Tibial artery (tissue), 4 donors: ENCODE results near the gene SH3PXD2B.

ENCODE experiments used
- DNase-seq, 2 donors: peaks; one replicate each; pipeline ENCODE4 v3.0.0-alpha.2; 2019
- H3K27ac ChIP-seq, 2 donors: fragments of 200-600 bp; sonication (generic) in 1 of 2; 1 replicate in 1 of 2; 2 replicates in 1 of 2; pipeline ENCODE4 v1.5.1; 2018 to 2019; ENCODE audit warnings: mild to moderate bottlenecking in 1 of 2
- H3K27me3 ChIP-seq, 2 donors: fragments of 200-600 bp; sonication (generic) in 1 of 2; one replicate each; pipeline versions ENCODE4 v1.5.1 to v1.6.0; 2016 to 2019
- H3K36me3 ChIP-seq, 3 donors: fragments of 200-600 bp; sonication (generic) in 2 of 3; one replicate each; pipeline ENCODE4 v1.5.1; 2016 to 2019; ENCODE audit warnings: mild to moderate bottlenecking in 2 of 3
- H3K4me1 ChIP-seq, 4 donors: fragments of 200-600 bp; sonication (generic) in 2 of 4; 1 replicate in 3 of 4; 2 replicates in 1 of 4; pipeline ENCODE4 v1.5.1; 2016 to 2019
- H3K4me3 ChIP-seq, 2 donors: fragments of 200-600 bp; sonication (generic) in 1 of 2; 1 replicate in 1 of 2; 2 replicates in 1 of 2; pipeline ENCODE4 v1.5.1; 2018 to 2019; ENCODE audit warnings: mild to moderate bottlenecking in 2 of 2
- H3K9me3 ChIP-seq, 3 donors: fragments of 200-600 bp; sonication (generic) in 1 of 3; one replicate each; pipeline ENCODE4 v1.5.1; 2016 to 2019
- intact Hi-C: fragments of 100-400 bp; cut with DNase I; formaldehyde crosslinking; loops from one replicate; pipeline ENCODE4 v1.15.0; 2023; ENCODE audit warnings: low total_unique reads
- TF ChIP-seq, protein P1 (sequence below), 2 experiments: fragments of 200-600 bp in 1 of 2; fragments of 450-650 bp in 1 of 2; IDR thresholded peaks; one replicate each; pipeline ENCODE4 v1.5.1; 2017 to 2019; ENCODE audit warnings: antibody characterized with exemption in 2 of 2, mild to moderate bottlenecking in 1 of 2, moderate library complexity in 1 of 2

SH3PXD2B gene

DNA sequence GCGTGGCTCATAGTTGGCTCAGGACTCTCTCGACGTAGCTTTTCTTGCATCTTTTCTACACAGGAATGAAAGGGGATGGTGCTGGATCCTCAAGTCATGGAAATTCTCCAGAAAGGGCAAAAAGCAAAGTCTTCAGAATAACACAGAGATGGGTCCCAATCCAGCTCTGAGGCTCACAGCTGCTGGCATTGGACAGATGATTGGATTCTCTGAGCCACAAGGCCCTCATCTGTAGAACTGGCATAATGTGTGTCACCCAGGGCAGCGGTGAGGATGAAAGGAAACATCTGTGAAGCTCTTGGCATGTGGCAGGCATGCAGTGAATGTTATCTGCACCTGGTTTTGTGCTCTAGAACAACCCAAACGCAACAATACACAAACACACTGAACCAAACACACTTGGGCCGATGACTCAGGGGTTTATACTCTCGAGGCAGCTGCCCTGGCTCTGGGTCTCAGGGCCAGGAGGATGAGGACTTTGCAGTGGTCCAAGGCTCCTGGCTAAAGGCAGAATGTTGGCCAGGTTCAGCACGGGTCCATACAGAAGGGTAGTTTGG, 106.8 kb downstream of the SH3PXD2B start:
- TF ChIP-seq, protein P1, sequence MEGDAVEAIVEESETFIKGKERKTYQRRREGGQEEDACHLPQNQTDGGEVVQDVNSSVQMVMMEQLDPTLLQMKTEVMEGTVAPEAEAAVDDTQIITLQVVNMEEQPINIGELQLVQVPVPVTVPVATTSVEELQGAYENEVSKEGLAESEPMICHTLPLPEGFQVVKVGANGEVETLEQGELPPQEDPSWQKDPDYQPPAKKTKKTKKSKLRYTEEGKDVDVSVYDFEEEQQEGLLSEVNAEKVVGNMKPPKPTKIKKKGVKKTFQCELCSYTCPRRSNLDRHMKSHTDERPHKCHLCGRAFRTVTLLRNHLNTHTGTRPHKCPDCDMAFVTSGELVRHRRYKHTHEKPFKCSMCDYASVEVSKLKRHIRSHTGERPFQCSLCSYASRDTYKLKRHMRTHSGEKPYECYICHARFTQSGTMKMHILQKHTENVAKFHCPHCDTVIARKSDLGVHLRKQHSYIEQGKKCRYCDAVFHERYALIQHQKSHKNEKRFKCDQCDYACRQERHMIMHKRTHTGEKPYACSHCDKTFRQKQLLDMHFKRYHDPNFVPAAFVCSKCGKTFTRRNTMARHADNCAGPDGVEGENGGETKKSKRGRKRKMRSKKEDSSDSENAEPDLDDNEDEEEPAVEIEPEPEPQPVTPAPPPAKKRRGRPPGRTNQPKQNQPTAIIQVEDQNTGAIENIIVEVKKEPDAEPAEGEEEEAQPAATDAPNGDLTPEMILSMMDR (IDR thresholded peaks at IDR 0.05): no peak
- Histone ChIP-seq H3K9me3 (no peaks in the 10 kb centered on the region), H3K4me1 (no peaks in the 10 kb centered on the region), H3K4me3 (no peak overlapping the region), H3K36me3 (peaks cover 55 to 99% (median 95%) of the 10 kb centered on the region in 3 donors), H3K27me3 (no peaks in the 10 kb centered on the region), H3K27ac (no peak overlapping the region)
- intact Hi-C loops: no loop called here
- DNase-seq: no peak

DNA sequence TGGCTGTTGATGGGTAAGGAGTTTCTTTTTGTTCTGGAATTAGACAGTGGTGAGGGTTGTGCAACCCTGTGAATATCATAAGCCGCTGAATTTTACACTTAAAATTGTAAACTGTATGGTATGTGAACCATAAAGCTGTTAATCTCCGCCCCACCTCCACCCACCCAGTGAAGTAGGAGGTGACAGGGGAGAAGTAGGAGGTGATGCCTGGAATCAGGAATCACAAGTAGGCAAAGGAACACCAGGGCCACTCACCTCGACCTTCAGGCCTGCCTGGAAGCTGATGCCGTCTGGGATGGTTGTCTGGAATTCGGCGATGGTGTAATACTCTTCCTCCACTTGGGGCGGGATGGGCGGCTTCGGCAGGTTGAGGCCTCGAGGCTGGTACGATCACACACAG, 108.4 kb downstream of the SH3PXD2B start:
- TF ChIP-seq, protein P1 (IDR thresholded peaks at IDR 0.05): no peak
- Histone ChIP-seq H3K36me3 (peaks cover 61 to 99% (median 95%) of the 10 kb centered on the region in 3 donors), H3K4me1 (no peaks in the 10 kb centered on the region), H3K27me3 (no peaks in the 10 kb centered on the region), H3K4me3 (no peak overlapping the region), H3K27ac (no peak overlapping the region), H3K9me3 (no peaks in the 10 kb centered on the region)
- DNase-seq: no peak
- intact Hi-C loops: no loop called here

DNA sequence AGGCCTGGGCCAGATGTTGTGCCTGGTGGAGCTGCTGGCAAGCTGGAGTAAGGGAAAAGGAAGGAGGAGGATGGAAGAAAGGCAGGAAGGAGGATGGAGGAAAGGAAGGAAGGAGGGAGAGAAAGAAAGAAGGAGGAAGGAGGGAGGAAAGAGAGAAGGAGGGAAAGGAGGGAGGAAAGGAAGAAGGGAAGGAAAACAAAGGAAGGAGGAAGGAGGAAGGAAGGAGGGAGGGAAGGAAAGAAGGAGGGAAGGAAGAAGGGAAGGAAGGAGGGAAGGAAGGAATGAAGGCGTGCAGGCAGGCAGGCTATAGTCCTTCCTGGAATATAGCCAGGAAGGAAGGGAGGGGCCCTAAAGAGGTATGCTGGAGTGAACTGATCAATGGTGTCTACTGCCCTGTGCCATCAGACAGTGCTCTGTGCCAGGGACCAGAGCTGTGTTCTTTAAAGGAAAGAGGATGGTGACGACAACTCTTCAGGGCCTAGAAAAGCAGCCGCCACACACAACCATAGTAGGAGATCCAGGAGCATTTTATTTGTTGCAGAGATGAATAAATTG, 109.4 kb downstream of the SH3PXD2B start:
- Histone ChIP-seq H3K4me3 (no peak overlapping the region), H3K36me3 (peaks cover 61 to 99% (median 95%) of the 10 kb centered on the region in 3 donors), H3K9me3 (no peaks in the 10 kb centered on the region), H3K27ac (no peak overlapping the region), H3K27me3 (no peaks in the 10 kb centered on the region), H3K4me1 (no peaks in the 10 kb centered on the region)
- TF ChIP-seq, protein P1 (IDR thresholded peaks at IDR 0.05): no peak
- no peak for DNase-seq
- intact Hi-C loops: no loop called here

DNA sequence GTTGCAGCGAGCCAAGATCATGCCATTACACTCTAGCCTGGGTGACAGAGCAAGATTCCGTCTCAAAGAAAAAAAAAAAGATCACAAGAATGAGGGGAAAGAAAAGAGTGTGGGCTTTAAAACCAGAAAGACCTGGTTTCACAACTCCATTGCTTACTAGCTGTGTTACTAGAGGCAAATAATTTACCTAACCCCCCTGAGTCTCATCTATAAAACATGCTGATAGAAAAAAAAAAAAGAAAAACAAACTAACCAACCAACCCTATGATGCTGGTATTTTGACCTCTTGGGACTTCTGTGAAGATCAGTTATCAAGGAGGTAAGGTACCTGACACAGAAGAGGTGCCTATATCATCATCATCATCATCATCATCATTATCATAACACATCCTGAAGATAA, 110.6 kb downstream of the SH3PXD2B start:
- H3K4me3 ChIP-seq: no peak overlapping the region
- DNase-seq: no peak
- no peaks in the 10 kb centered on the region for H3K27me3 ChIP-seq
- H3K4me1 ChIP-seq: no peaks in the 10 kb centered on the region
- no peak overlapping the region for H3K27ac ChIP-seq
- H3K36me3 ChIP-seq: peaks cover 62 to 99% (median 95%) of the 10 kb centered on the region in 3 donors
- no peaks in the 10 kb centered on the region for H3K9me3 ChIP-seq
- intact Hi-C loops: no loop called here
- TF ChIP-seq, protein P1 (IDR thresholded peaks at IDR 0.05): no peak

DNA sequence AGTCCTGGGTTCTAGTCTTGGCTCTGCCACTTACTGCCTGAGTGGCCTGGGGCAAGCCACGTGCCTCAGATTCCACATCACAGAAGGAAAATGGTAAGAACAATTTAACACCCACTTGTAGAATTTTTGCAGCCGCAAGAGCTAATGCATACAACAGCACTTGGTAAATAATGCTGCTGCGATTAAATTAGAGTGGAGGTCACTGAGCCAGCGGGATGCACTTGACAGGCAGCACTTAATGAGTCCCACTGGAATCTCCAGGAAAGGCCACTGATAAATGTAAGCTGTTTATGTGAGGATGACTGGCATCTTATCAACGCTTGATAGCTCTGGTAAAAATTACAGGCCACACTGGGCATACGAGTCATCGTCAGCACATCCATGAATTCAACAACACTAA, 111.4 kb downstream of the SH3PXD2B start:
- no peaks in the 10 kb centered on the region for H3K4me1 ChIP-seq
- H3K27ac ChIP-seq: no peak overlapping the region
- no peak for DNase-seq
- H3K9me3 ChIP-seq: no peaks in the 10 kb centered on the region
- H3K36me3 ChIP-seq: peaks cover 62 to 99% (median 95%) of the 10 kb centered on the region in 3 donors
- H3K27me3 ChIP-seq: no peaks in the 10 kb centered on the region
- TF ChIP-seq, protein P1 (IDR thresholded peaks at IDR 0.05): no peak
- H3K4me3 ChIP-seq: no peak overlapping the region
- intact Hi-C loops: no loop called here
